Duodenal mucosa (tissue), 2 donors: ENCODE results near the gene SPATA2.
"Not testable (repeated sequence)": the region's sequence is repeated elsewhere in the genome, so short reads cannot be mapped to it uniquely, and the experiment has no call there.

Source experiments
- H3K27ac ChIP-seq: one replicate; pipeline ENCODE4 v1.7.0; 2013; ENCODE audit warnings: low read depth, low read length
- H3K27me3 ChIP-seq, 2 donors: one replicate each; pipeline ENCODE4 v1.7.0; 2013; ENCODE audit warnings: low read length in 2 of 2, control low read depth in 1 of 2; ENCODE audit not compliant: insufficient read depth in 2 of 2, control insufficient read depth in 1 of 2
- H3K36me3 ChIP-seq, 2 donors: one replicate each; pipeline ENCODE4 v1.7.0; 2013; ENCODE audit warnings: low read length in 2 of 2, control low read depth in 1 of 2; ENCODE audit not compliant: insufficient read depth in 2 of 2, control insufficient read depth in 1 of 2
- H3K4me1 ChIP-seq, 2 donors: one replicate each; pipeline ENCODE4 v1.7.0; 2013; ENCODE audit warnings: low read length in 2 of 2, control low read depth in 1 of 2; ENCODE audit not compliant: insufficient read depth in 2 of 2, control insufficient read depth in 1 of 2
- H3K4me3 ChIP-seq, 2 donors: one replicate each; pipeline ENCODE4 v1.7.0; 2013; ENCODE audit warnings: low read length in 2 of 2, low read depth in 1 of 2
- H3K9ac ChIP-seq, 2 donors: one replicate each; pipeline ENCODE4 v1.7.0; 2013; ENCODE audit warnings: low read length in 2 of 2, low read depth in 1 of 2
- H3K9me3 ChIP-seq, 2 donors: one replicate each; pipeline ENCODE4 v1.7.0; 2013; ENCODE audit warnings: low read length in 2 of 2, control low read depth in 1 of 2; ENCODE audit not compliant: control insufficient read depth in 1 of 2

Gene SPATA2

GRCh38 chr20:49868964-49869363 is 46.4 kb downstream of the SPATA2 start:
- Histone ChIP-seq H3K36me3 (peaks cover 27 to 51% of the 10 kb centered on the region in 2 donors), H3K9me3 (no peaks in the 10 kb centered on the region), H3K4me1 (no peaks in the 10 kb centered on the region), H3K27me3 (no peaks in the 10 kb centered on the region), H3K27ac (no peak overlapping the region), H3K9ac (no peak overlapping the region), H3K4me3 (no peak overlapping the region)

- peaks cover 27 to 51% of the 10 kb centered on the region in 2 donors for H3K36me3 ChIP-seq
- H3K27me3 ChIP-seq: no peaks in the 10 kb centered on the region
- H3K27ac ChIP-seq: no peak overlapping the region
- H3K4me3 ChIP-seq: no peak overlapping the region
- no peaks in the 10 kb centered on the region for H3K4me1 ChIP-seq
- no peak overlapping the region for H3K9ac ChIP-seq
- no peaks in the 10 kb centered on the region for H3K9me3 ChIP-seq
Measured at GRCh38 chr20:49868538-49868937, 46.8 kb downstream of the SPATA2 start.

DNA sequence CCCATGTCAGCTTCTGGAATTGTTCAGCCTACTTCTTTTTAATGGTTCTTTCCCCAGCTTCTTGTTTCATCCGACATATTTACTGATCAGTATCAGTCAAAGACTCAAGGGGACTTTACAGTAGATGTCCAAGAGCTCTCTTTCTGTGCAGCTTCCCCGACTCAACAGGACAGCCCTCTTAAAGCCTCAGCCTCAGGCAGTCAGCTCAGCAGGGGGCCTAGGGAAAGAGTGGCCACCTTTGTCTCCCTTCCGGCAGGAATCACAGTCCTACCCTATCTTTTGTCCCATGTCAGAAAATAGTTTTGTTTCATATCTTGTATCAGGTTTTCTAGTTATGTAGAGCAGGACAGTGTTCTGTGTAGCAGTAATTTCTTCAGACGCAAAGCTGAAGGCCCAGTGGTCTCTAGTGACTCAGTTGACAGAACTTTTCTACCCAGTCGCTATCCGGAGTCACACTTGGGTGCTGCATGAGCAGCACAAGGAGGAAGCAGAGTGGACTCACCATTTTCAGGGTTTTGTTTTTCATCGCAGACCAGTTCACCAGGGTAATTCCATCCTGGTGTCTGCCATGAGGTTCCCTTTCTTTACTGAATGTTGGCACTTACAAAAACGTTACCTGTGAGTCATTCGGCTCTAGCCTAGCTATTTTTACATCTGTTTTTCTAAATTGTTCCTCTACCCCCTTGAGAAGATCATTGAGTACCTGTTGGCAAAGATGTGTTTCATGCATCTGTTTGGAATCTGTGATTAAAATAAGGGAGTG is 47.7 kb downstream of the SPATA2 start:
- H3K9ac ChIP-seq: no peak overlapping the region
- H3K27me3 ChIP-seq: no peaks in the 10 kb centered on the region
- H3K27ac ChIP-seq: no peak overlapping the region
- H3K4me1 ChIP-seq: no peaks in the 10 kb centered on the region
- H3K4me3 ChIP-seq: no peak overlapping the region
- peaks cover 27 to 51% of the 10 kb centered on the region in 2 donors for H3K36me3 ChIP-seq
- H3K9me3 ChIP-seq: no peaks in the 10 kb centered on the region

DNA sequence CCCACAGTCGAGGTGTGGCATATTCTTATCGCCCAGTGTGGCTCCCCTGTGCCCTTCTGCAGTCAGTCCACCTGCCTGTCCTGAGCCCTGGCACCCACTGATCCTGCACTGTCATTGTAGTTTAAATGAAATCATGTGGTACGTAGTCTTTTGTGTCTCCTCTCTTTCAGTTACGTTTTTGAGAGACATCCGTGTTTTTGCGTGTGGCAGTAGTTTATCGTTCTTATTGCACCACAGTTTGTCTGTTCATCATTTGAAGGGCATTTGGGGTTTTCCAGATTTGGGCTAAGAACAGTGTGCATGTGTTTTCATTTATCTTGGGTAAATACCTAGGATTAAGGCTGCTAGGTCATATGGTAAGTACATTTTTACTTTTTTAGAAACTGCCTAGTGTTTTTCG is 49.3 kb downstream of the SPATA2 start:
- Histone ChIP-seq H3K36me3 (peaks cover 27 to 55% of the 10 kb centered on the region in 2 donors), H3K27me3 (no peaks in the 10 kb centered on the region), H3K9ac (no peak overlapping the region), H3K4me3 (no peak overlapping the region), H3K27ac (no peak overlapping the region), H3K9me3 (no peaks in the 10 kb centered on the region), H3K4me1 (no peaks in the 10 kb centered on the region)

DNA sequence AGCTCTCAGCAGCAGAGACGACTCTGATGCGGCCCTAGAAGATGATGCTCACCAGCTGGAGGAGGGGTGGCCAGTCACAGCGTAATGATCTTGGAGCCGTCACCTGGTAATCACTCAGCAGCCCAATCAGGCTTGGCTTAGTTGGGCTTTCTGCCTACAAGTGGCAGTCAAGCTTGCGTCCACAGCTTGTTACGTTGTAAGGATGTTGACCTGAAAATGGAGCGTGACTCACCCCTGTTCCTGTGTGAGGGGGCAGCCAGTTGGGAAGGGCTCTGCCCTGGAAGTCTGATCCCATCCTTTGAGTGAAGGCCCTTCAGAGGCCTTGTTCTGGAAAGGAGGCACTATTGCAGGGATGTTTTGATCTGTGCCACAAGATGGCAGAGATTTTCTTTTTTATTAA is 49.8 kb downstream of the SPATA2 start:
- Histone ChIP-seq H3K27ac (no peak overlapping the region), H3K4me3 (no peak overlapping the region), H3K9me3 (no peaks in the 10 kb centered on the region), H3K4me1 (no peaks in the 10 kb centered on the region), H3K9ac (no peak overlapping the region), H3K27me3 (no peaks in the 10 kb centered on the region), H3K36me3 (peaks cover 27 to 54% of the 10 kb centered on the region in 2 donors)

- no peaks in the 10 kb centered on the region for H3K9me3 ChIP-seq
- no peak overlapping the region for H3K4me3 ChIP-seq
- no peak overlapping the region for H3K27ac ChIP-seq
- H3K27me3 ChIP-seq: no peaks in the 10 kb centered on the region
- peaks cover 31 to 56% of the 10 kb centered on the region in 2 donors for H3K36me3 ChIP-seq
- no peak overlapping the region for H3K9ac ChIP-seq
- no peaks in the 10 kb centered on the region for H3K4me1 ChIP-seq
Measured at GRCh38 chr20:49863666-49864065, 51.7 kb downstream of the SPATA2 start.

- H3K4me1 ChIP-seq: no peaks in the 10 kb centered on the region
- H3K9ac ChIP-seq: no peak overlapping the region
- H3K27ac ChIP-seq: no peak overlapping the region
- H3K36me3 ChIP-seq: peaks cover 23 to 46% of the 10 kb centered on the region in 2 donors
- no peaks in the 10 kb centered on the region for H3K9me3 ChIP-seq
- no peak overlapping the region for H3K4me3 ChIP-seq
- no peaks in the 10 kb centered on the region for H3K27me3 ChIP-seq
Measured at GRCh38 chr20:49862607-49863200, 52.6 kb downstream of the SPATA2 start.

- peaks cover 23 to 45% of the 10 kb centered on the region in 2 donors for H3K36me3 ChIP-seq
- not testable (repeated sequence) for H3K9ac ChIP-seq, H3K27me3 ChIP-seq, H3K4me1 ChIP-seq, H3K4me3 ChIP-seq, H3K9me3 ChIP-seq, H3K27ac ChIP-seq
Measured at GRCh38 chr20:49861232-49861631, 54.1 kb downstream of the SPATA2 start.

DNA sequence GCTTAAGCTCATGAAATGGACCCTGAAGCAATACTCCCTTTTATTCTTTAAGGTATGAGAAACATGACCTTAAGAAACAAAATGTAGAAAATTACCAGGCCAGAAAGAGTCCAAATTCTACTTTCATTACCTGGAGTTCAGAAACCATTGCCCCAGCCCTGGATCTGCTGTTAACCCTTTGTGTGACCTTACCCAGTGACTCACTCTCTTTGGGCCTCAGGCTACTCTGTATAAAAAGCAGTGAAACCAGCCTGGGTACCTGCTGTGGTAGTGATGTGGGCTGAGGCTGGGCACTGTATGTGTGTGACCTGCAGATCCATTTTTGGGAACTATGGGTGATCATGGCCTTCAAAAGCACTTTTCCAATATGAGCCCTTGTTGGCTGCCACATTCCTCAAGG is 55.5 kb downstream of the SPATA2 start:
- Histone ChIP-seq H3K4me3 (no peak overlapping the region), H3K36me3 (peaks cover 18 to 45% of the 10 kb centered on the region in 2 donors), H3K27me3 (no peaks in the 10 kb centered on the region), H3K4me1 (no peaks in the 10 kb centered on the region), H3K9me3 (no peaks in the 10 kb centered on the region), H3K9ac (no peak overlapping the region), H3K27ac (no peak overlapping the region)

- Histone ChIP-seq H3K27ac (no peak overlapping the region), H3K4me1 (no peaks in the 10 kb centered on the region), H3K9me3 (no peaks in the 10 kb centered on the region), H3K36me3 (peaks cover 21 to 47% of the 10 kb centered on the region in 2 donors), H3K4me3 (no peak overlapping the region), H3K9ac (no peak overlapping the region), H3K27me3 (no peaks in the 10 kb centered on the region)
Measured at GRCh38 chr20:49859011-49859410, 56.3 kb downstream of the SPATA2 start.
